Measurements from ENCODE around the gene NFYA. TPM values are rescaled to one million over a fixed set of nuclear protein-coding genes. Genes with fewer than 3 reads are reported as not detected.

The NFYA gene
- total RNA-seq, 1 donor from 2014 or later, result 9.1 TPM

DNA sequence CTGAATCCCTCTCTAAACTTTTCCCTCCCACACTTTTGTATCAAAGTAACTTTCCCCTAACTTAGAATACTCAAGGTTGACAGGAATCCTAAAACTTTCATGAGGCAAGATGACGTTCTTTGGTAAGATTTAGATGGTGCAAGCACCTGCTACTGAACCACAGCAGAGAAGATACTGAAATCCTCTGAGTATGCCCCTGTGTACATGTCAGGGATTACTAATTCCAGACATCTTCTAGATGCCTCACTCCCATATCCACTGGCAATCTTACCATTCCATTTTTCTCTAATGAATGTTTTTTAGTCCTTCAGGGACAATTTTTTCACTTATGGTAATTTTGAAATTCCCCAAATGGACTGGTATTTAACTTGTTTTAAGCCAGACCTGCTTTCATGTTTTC, 10.7 kb upstream of the NFYA start:
- H3K4me3 ChIP-seq (ENCODE audit: low read depth, low read length), result no peak overlapping the region
- TF ChIP-seq, protein P1, sequence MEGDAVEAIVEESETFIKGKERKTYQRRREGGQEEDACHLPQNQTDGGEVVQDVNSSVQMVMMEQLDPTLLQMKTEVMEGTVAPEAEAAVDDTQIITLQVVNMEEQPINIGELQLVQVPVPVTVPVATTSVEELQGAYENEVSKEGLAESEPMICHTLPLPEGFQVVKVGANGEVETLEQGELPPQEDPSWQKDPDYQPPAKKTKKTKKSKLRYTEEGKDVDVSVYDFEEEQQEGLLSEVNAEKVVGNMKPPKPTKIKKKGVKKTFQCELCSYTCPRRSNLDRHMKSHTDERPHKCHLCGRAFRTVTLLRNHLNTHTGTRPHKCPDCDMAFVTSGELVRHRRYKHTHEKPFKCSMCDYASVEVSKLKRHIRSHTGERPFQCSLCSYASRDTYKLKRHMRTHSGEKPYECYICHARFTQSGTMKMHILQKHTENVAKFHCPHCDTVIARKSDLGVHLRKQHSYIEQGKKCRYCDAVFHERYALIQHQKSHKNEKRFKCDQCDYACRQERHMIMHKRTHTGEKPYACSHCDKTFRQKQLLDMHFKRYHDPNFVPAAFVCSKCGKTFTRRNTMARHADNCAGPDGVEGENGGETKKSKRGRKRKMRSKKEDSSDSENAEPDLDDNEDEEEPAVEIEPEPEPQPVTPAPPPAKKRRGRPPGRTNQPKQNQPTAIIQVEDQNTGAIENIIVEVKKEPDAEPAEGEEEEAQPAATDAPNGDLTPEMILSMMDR (conservative IDR thresholded peaks at IDR 0.05; ENCODE audit: low read depth, low read length), result no peak
- no peak for DNase-seq (ENCODE audit: low read depth)

DNA sequence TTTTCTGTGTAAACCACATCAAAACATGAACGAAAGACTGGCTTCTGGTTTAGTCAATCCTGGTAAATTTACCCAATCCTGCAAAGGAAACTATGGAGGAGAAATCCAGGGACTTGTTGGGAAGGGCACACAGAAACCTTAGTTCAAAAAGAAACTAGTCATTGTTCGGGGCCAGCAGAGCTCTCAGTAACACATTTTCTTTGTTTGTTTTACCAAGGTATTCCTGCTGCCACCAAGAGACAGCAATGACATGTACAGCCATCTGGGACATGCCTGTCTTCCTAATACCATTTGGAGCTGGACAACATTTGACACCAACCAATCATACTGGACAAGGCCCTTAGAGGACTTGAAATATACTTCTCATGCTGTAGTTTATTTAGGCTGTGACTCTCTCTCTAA, 8.9 kb upstream of the NFYA start:
- no peak for DNase-seq (ENCODE audit: low read depth)
- TF ChIP-seq, protein P1 (conservative IDR thresholded peaks at IDR 0.05; ENCODE audit: low read depth, low read length), result no peak
- no peak overlapping the region for H3K4me3 ChIP-seq (ENCODE audit: low read depth, low read length)

DNA sequence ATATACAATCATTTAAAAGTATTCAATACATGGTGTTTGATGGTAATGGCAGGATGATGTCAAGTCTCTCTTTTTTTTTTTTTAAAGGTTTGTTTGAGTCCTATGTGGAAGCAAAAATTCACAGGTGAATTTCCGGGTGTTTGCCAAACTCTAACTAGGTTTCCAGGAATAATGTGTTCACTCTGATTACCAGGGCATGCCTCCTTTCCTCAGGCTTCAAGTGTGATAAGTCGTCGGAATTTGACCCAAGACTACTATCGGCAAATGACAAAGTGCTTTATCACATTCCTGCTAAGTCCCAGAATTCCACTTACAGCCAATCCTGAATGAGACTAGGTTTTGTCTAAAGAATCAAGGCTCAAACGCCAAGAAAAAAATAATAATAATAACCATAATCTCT, 7.9 kb upstream of the NFYA start:
- TF ChIP-seq, protein P1 (conservative IDR thresholded peaks at IDR 0.05; ENCODE audit: low read depth, low read length), result no peak
- DNase-seq (ENCODE audit: low read depth), result no peak
- no peak overlapping the region for H3K4me3 ChIP-seq (ENCODE audit: low read depth, low read length)

DNA sequence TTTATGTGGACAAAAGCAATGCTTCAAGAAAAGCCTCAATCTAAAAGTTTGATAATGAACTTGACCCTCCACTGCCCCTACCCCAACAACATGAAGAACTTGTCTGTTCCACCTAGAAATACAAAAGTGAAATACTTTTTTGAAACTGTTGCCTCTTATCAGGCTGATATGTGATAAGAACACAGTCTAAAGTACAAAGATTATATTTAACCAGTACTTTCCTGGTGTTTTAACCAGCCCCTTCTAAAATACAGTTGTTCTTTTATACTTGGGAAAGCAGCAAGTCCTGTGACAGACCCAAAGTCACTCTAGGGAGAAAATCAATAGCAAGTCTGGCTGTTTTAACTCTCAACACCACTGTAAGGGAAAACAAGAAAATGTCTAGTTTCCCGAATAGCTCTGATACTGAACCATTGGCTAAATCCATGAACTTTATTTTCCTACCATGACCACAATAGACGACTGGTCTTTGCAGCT, 7.2 kb upstream of the NFYA start:
- TF ChIP-seq, protein P1 (conservative IDR thresholded peaks at IDR 0.05; ENCODE audit: low read depth, low read length), result no peak
- no peak for DNase-seq (ENCODE audit: low read depth)
- H3K4me3 ChIP-seq (ENCODE audit: low read depth, low read length), result no peak overlapping the region

DNA sequence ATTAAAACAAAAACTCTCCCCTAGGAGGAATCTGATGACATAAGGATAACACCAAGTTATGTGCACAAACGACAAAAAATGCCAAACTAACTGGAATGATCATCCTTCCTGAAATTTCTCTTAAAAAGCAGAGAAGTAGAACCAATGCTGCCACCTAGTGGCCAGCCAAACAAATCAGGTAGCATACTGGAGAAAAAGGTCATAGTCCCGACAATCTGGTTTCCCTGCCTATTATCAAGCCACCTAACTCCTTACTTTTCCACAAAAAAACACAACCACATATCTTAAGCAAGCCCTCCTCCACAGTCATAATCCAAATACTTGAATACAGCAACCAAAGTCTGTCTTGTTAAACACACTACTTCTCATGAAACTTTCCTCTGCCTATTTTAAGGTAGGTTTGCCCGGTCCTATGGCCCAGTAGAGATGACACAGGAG, 5.9 kb upstream of the NFYA start:
- peak; percentile 54 for DNase-seq (ENCODE audit: low read depth)
- TF ChIP-seq, protein P1 (conservative IDR thresholded peaks at IDR 0.05; ENCODE audit: low read depth, low read length), result peak; percentile 83

DNA sequence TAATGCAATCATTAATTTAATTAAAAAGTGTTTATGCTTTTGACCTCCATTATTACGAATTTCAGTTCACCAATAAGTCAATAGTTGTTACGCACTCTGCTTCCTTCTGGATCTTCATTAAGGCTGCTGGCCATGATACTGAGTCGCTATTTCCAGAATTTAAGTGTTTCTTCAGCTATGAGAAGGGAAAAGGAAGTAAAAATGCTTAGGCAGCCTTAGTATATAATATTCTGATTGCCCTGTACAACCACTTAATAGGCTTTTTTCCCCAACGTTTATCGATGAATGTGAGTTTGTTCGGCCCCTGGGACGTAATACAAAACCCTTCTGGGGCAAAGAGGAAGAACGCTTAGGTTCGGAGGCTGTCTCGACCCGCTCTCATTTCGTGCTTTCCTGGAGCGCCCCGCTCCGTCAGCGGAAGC, 1.3 kb upstream of the NFYA start:
- peak overlapping the region; percentile 90 for H3K4me3 ChIP-seq (ENCODE audit: low read depth, low read length)
- TF ChIP-seq, protein P1 (conservative IDR thresholded peaks at IDR 0.05; ENCODE audit: low read depth, low read length), result peak; percentile 18
- no peak for DNase-seq (ENCODE audit: low read depth)

More for the DNA sequence above, 5.9 kb upstream of the NFYA start:
- H3K4me3 ChIP-seq (ENCODE audit: low read depth, low read length), result no peak overlapping the region
